Hippocampal formation (tissue), 2 donors: Measurements from ENCODE around the gene FTO.

Experiments used
- DNase-seq, 2 donors: peaks; one replicate each; lab custom pipeline; 2025; lab: John Stamatoyannopoulos, UW

The FTO gene

DNA sequence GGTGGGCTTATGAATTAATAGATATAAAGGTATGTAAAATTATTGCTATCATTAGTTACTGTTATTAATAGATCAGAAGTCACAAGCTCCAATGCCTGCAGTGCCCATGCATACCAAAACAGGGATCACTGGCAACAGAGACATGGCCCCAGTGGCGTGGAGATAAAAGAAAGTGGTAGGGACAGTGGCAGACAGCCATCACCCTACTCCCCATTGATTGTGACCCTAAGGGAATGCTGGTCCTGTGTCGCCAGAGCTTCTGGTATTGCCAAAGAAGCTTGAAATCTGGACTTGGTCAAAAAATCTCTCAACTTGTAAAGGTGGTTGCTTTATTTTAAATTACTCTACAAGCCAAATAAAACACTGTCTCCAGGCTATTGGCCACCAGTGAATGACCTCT is 303.5 kb downstream of the FTO start:
- DNase-seq = no peak

DNA sequence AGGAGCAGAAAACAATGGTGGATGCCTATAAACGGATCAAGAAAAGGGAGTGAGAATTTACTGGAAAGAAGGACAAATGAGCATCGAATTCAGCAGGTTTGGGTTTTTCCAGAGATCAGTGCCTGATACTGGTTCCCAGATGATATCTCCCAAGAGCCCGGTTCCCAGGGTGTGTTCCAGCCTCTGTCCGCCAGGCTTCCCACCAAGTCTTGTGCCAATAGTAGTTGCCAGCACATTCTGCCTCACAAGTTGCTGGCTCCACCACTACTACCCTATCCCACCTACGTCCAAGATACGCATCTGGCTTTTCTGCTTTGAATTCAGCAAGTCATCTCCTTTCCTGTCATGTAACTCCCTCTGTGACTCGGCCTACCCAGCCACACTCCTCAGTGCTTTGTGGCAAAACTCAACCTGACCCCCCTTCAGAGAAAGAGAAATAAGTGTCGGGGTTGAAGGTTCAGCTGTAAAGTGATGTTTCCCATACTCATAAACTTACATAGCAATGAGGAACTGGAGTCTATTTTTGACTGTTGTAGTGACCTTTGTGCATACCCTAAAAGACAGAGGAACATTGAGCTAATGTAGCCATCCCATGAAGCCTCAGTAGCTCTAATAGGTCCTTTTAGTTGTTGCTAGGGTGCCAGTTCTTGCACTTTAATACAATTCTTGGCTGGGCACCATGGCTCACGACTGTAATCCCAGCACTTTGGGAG is 305.7 kb downstream of the FTO start:
- DNase-seq = no peak

GRCh38 chr16:54015147-54015546 is 311.2 kb downstream of the FTO start:
- no peak for DNase-seq

- DNase-seq = no peak
Observed at GRCh38 chr16:54022362-54022761, 318.4 kb downstream of the FTO start.

- peak in 1 of 2 donors; percentile 7 for DNase-seq
Observed at GRCh38 chr16:54026456-54026855, 322.5 kb downstream of the FTO start.

GRCh38 chr16:54027062-54027461 is 323.1 kb downstream of the FTO start:
- no peak for DNase-seq

GRCh38 chr16:54027558-54027957 is 323.6 kb downstream of the FTO start:
- no peak for DNase-seq

- no peak for DNase-seq
Observed at GRCh38 chr16:54027995-54028394, 324.0 kb downstream of the FTO start.

GRCh38 chr16:54030451-54030850 is 326.5 kb downstream of the FTO start:
- no peak for DNase-seq

- DNase-seq = no peak
Observed at GRCh38 chr16:54031107-54031760, 327.3 kb downstream of the FTO start.

DNA sequence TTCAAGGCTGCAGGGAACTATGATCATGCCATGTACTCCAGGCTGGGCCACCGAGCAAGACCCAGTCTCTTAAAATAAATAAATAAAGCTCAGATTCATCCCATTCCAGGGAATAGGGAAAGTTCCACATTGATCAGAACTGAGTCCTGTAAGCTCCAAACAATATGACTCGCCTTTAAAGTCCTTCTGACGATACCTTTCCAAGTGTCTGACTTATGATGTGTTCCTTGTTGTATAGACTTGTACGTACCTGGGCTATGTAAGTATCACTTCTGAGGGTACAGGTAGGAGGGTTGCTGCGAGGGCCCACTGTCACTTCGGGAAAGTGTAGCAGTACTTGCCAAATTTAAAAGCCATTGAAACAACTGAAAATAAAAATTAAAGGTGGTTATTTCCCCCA is 329.8 kb downstream of the FTO start:
- no peak for DNase-seq

GRCh38 chr16:54034684-54035083 is 330.7 kb downstream of the FTO start:
- no peak for DNase-seq

DNA sequence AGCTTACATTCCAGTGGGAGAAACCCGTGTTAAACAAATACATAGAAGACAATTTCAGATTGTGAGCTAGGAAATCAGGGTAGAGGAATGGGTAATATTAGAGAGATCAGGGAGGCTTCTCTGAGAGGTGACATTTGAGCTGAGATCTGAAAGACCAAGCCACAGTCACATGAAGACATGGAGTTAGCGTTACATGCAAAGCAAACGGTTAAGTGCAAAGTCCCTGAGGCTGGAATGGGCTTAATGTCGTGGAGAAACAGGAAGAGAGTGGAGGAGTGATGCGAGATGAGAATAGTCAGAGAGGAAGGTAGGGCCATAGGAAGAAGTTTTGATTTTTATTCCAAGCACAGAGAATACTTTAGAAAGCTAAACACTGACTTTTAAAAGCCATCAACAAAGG is 336.5 kb downstream of the FTO start:
- no peak for DNase-seq

DNA sequence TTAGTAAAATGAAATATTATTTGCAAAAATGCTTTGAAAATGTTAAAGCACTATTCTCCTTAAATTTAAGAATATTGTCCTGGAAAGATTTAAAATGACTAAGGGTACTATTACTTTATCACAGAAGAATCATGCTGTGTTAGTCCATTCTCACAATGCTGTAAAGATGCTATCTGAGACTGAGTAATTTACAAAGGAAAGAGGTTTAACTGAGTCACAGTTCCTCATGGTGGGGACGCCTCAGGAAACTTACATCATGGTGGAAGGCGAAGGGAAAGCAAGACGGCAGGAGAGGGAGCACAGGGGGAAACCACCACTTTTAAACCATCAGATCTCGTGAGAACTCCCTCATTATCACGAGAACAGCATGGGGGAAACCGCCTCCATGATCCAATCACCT is 337.0 kb downstream of the FTO start:
- DNase-seq = no peak

DNA sequence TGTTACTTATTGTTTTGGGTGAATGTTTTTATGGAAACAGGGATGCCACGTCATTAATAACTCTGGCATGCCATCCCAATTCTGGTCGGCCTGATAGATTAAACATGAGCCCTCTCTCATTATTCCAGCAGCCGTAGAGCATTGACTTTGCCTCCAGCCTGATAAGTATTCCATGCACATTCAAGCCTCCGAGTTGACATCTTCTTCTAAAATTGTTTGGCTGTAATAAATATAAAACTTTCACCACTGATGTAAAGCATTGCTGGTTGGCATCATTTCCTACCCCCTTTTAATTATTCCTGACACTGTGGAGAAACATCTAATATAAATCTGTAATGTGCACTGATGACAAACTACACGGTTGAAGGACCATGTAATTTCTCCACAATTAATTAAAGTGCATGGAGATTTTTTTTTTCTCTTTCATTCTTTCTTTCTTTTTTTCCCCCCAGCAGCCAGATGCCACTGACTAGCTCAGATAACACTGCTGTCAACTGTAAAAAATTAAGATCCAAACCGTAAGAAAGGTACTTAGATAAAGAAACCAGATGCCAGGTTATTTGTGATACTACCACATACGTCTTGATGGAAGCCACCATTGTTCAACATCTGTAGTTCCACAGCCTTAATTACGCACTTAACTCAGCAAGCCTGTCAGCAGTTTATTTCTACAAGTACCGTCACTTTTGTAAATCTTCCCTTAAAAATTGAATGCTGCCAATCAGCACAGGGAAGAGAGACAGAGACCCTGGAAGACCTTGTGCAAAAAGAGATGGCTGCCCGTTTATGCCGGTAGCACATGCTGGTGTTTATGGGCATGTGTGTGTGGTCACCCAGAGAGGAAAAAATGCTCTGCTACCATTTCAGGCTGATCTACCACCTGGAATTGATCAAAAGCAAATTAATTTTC is 344.9 kb downstream of the FTO start:
- no peak for DNase-seq

DNA sequence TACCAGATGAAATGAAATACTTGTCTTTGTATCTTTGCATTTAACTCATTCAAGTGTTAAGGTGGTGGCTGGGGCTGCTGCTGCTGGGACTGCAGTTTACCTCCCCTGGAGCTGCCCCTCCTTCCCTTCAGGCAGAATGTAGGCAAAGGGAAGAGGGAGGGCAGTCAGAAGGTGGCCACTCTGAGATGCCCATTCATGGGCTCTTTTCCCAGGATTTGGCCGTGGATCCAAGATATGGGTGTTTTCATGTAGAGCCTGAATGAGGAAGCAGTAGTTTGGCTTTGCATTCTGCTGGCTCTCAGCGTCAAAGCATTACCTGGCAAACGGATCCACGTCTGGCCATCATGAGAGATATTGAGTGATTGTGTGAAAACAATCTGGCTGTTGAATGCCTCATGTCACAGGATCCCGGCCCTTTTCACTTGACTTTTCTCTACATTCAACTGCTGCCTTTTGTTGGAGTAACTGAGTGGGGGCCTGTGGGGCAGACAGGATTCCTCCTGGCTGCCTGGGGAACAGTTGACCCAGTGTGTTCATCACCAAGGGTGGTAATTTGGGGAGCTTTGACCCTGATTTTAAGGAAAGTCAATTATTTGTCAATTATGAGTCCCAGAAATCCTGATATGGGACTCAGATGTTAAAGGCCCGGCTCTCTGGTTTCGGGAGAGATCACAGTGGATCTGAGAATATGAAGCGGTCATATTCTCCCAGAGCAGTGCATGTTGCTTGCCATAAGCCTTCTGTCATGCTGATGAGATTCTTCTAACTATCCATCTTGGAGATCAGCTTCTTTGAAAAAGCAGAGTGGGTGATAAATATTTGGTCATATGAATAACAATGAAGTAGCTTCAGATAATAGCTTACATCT is 345.9 kb downstream of the FTO start:
- no peak for DNase-seq

DNA sequence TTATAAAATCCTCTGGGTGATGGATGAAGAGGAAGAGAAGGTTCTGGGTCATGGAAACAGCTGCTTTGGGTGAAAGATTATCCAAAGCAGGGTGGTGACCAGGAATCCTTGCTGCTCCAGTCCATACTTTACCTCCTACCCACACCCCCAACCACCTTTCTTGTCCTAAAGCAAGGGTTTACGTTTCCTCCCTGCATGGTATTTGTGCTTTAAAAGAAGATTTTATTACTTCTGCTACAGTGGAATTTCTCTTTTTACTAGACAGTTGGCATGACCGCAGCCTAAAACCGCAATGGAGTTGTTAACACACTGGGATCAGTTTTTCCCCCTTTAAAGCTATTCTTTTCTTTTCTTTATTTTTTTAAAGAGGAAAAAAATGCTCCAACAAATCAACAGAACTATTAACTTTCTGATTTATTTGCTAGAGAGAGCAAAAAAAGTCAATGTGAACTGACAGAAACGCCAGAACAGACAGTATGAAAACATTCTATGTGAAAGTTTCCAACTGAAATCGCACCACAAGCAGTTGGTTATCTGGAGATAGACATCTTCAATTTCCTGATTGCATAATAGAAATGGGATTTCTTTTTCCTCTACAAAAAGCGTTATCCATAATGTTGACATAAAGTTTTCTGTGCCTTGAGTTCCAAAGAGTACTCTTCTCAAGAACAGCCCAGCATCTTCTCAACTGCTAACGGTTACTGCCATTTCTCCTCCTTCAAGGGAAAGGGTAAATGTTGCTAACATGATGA is 346.7 kb downstream of the FTO start:
- no peak for DNase-seq

- DNase-seq = no peak
Observed at GRCh38 chr16:54051821-54052220, 347.9 kb downstream of the FTO start.

- no peak for DNase-seq
Observed at GRCh38 chr16:54052271-54052670, 348.3 kb downstream of the FTO start.

DNA sequence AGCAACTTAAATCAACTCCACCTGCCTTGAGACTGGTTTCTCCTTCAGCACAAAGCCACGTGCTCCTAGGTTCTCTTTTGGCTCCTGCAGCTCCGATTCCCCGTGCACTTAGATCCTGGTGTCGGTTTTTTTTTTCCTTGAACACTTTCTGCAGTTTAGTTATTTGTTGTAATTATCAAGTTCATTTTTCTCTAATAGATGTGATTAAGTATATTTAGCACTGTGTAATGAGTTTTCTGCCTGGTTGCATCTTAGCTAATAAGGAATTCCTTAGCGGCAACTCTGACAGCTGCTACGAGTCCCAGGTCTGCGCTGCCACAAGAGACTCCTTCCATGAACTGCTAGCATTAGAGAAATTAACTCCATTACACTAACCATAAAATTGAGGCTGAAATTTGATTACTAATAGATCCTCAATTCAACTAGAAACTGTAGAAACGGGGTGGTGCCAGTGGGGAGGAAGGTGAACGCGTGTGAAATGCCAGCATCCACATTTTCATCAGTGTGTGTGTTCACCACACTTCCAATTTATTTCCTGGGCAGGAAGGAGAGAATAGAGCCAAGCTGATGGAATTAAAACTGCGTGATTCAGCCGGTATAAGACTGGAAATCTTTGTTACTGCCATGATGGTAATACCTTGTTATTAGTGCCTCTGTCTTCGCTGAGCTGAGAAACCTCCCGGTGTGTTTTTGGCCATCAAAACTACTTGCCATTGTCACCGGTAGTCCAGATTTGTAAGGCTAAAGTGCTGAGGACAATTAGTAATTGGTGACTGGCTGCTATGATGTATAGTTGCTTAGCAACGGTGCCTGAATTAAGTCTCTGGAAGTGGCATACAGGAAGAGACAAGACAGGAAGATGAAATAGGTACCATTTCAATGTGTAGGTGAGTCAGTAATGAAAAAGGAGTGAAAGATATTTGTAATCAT is 350.2 kb downstream of the FTO start:
- no peak for DNase-seq
